Fibroblast of lung (primary cell): Measurements from ENCODE around the gene ZC3H14. TPM values are rescaled to one million over a fixed set of nuclear protein-coding genes. Genes with fewer than 3 reads are reported as not detected.

Source experiments
- DNase-seq, 2 donors: peaks; one replicate each; pipeline versions ENCODE4 v3.0.0 to v3.0.0-alpha.2; 2010; ENCODE audit warnings: low read depth in 2 of 2
- H2AFZ ChIP-seq: 2 replicates; pipeline ENCODE4 v1.5.1; 2012; ENCODE audit warnings: low read length, control low read depth, inconsistent platforms
- H3K27ac ChIP-seq: 2 replicates; pipeline ENCODE4 v1.5.1; 2011; ENCODE audit warnings: low read length, control low read depth; ENCODE audit not compliant: insufficient read depth
- H3K27me3 ChIP-seq: 2 replicates; pipeline ENCODE4 v1.5.1; 2011; ENCODE audit warnings: mild to moderate bottlenecking, low read length; ENCODE audit not compliant: control insufficient read depth, insufficient read depth
- H3K36me3 ChIP-seq: 2 replicates; pipeline ENCODE4 v1.5.1; 2011; ENCODE audit warnings: low read length; ENCODE audit not compliant: control insufficient read depth, insufficient read depth
- H3K4me1 ChIP-seq: 2 replicates; pipeline ENCODE4 v1.5.1; 2011; ENCODE audit warnings: low read length; ENCODE audit not compliant: control insufficient read depth, insufficient read depth; ENCODE audit errors: extremely low read depth
- H3K4me2 ChIP-seq: 2 replicates; pipeline ENCODE4 v1.5.1; 2011; ENCODE audit warnings: low read length, control low read depth; ENCODE audit not compliant: insufficient read depth; ENCODE audit errors: extremely low read depth
- H3K4me3 ChIP-seq, 4 experiments: fragments of 200-600 bp in 1 of 4; sonication (generic) in 1 of 4; replicated peaks in 1 of 4; 2 replicates each; pipeline ENCODE4 v1.5.1; 2011 to 2016; ENCODE audit warnings: low read length in 4 of 4, low read depth in 3 of 4, mild to moderate bottlenecking in 3 of 4, control low read depth in 2 of 4, inconsistent platforms in 1 of 4, mixed read lengths in 1 of 4; ENCODE audit not compliant: insufficient read depth in 1 of 4; ENCODE audit errors: control extremely low read depth in 1 of 4
- H3K79me2 ChIP-seq: 2 replicates; pipeline ENCODE4 v1.5.1; 2012; ENCODE audit warnings: mild to moderate bottlenecking, low read length, inconsistent platforms; ENCODE audit not compliant: control insufficient read depth, insufficient read depth
- H3K9ac ChIP-seq: 2 replicates; pipeline ENCODE4 v1.5.1; 2011; ENCODE audit warnings: mild to moderate bottlenecking, low read length, control low read depth; ENCODE audit not compliant: insufficient read depth
- H3K9me3 ChIP-seq: 2 replicates; pipeline ENCODE4 v1.5.1; 2012; ENCODE audit warnings: low read depth, low read length; ENCODE audit not compliant: control insufficient read depth, insufficient read depth
- H4K20me1 ChIP-seq: 2 replicates; pipeline ENCODE4 v1.5.1; 2011; ENCODE audit warnings: low read length; ENCODE audit not compliant: control insufficient read depth, insufficient read depth; ENCODE audit errors: extremely low read depth
- EZH2 ChIP-seq: IDR thresholded peaks from 2 replicates; pipeline ENCODE4 v1.5.1; 2012; ENCODE audit warnings: low read length, control low read depth, mild to moderate bottlenecking; ENCODE audit errors: missing control alignments
- polyA plus RNA-seq, 2 donors: library from polyadenylated mRNA; depleted of rRNA in 1 of 2; stranded (reverse) in 1 of 2; unstranded in 1 of 2; fragments of >200 nt; gene quantifications; 2 replicates each; pipeline ENCODE4 v1.2.1, GENCODE V29; 2011 to 2012; ENCODE audit warnings: missing spikeins in 1 of 2
- total RNA-seq: library from RNA; depleted of rRNA; stranded (reverse); fragments of >200 nt; gene quantifications from 2 replicates; pipeline ENCODE4 v1.2.1, GENCODE V29; 2014
- TF ChIP-seq, protein P1 (sequence below), 2 donors: IDR thresholded peaks in 1 of 2; conservative IDR thresholded peaks in 1 of 2; 1 replicate in 1 of 2; 2 replicates in 1 of 2; pipeline ENCODE4 v1.5.1; 2011 to 2012; ENCODE audit warnings: low read length in 2 of 2, control low read depth in 1 of 2, inconsistent platforms in 1 of 2, low read depth in 1 of 2, mild to moderate bottlenecking in 1 of 2

ZC3H14 gene
- total and polyA plus RNA-seq, 2 donors (not counting 1 experiment from before 2014, with no cell fraction given): 71.0 to 77.4 TPM

DNA sequence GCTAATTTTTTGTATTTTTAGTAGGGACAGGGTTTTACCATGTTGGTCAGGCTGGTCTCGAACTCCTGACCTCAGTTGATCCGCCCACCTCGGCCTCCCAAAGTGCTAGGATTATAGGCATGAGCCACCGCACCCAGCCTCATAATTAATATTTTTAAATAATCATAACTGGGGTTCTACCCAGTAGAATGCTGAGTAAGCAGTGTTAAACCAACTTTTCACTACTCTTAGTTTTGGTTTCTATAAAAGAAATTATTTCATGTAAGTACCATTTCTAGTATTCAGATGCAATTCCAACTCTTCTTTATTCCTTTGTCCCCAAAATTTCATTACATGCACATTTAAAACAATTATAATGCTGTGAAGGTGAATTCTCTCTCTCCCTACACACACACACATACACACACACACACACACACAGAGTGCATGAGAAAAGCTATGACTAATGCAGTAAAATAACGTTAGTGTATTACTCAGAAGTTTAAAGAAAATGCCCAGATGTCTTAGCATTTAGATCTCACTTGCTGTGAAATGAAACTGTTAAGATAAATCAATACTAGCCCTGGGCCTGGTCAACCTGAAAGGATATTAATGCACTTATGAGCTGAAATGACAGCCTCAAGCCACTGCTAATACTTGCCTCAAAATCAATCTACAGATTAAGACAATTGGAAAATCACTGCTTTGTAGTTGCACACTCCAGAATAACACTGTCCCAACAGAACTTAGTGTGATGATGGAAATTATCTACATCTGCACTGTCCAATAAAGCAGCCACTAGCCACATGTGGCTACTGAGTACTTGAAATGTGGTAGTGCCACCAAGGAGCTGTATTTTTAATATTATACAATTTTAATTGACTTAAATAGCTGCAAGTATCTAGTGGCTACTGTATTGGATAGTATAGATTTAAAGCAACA is 44.0 kb upstream of the ZC3H14 start:
- no peak overlapping the region for H3K9ac ChIP-seq
- TF ChIP-seq, protein P1, sequence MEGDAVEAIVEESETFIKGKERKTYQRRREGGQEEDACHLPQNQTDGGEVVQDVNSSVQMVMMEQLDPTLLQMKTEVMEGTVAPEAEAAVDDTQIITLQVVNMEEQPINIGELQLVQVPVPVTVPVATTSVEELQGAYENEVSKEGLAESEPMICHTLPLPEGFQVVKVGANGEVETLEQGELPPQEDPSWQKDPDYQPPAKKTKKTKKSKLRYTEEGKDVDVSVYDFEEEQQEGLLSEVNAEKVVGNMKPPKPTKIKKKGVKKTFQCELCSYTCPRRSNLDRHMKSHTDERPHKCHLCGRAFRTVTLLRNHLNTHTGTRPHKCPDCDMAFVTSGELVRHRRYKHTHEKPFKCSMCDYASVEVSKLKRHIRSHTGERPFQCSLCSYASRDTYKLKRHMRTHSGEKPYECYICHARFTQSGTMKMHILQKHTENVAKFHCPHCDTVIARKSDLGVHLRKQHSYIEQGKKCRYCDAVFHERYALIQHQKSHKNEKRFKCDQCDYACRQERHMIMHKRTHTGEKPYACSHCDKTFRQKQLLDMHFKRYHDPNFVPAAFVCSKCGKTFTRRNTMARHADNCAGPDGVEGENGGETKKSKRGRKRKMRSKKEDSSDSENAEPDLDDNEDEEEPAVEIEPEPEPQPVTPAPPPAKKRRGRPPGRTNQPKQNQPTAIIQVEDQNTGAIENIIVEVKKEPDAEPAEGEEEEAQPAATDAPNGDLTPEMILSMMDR (conservative IDR thresholded peaks at IDR 0.05 in 1 of 2, IDR thresholded peaks at IDR 0.05 in 1 of 2; ENCODE audit: low read depth in 1 of 2, low read length in 2 of 2): no peak
- TF ChIP-seq EZH2: no peak
- H3K27ac ChIP-seq: no peak overlapping the region
- H3K27me3 ChIP-seq: no peaks in the 10 kb centered on the region
- no peaks in the 10 kb centered on the region for H3K9me3 ChIP-seq
- no peaks in the 10 kb centered on the region for H3K36me3 ChIP-seq
- peaks cover 6% of the 10 kb centered on the region for H3K4me1 ChIP-seq
- peaks cover 5% of the 10 kb centered on the region for H3K79me2 ChIP-seq
- H3K4me3 ChIP-seq: no peak overlapping the region
- H4K20me1 ChIP-seq: no peaks in the 10 kb centered on the region
- peak; percentile 80 to 81 for DNase-seq
- peak overlapping the region; percentile 56 for H3K4me2 ChIP-seq
- H2AFZ ChIP-seq: no peak overlapping the region

DNA sequence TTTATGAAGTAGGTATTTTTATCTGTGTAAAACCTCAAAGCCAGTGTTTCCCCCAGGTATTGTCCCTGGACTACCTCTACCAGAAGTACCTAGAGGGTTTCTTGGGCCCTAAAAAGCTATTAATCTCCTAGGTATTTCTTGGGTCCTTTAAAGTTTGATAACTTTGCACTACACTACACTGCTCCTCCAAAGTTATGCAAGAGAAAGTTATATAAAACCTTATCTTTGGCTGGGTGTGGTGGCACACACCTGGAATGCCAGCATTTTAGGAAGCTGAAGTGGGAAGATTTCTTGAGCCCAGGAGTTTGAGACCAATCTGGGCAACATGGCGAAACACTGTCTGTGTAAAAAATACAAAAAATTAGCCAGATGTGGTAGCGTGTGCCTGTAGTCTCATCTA is 42.9 kb upstream of the ZC3H14 start:
- Histone ChIP-seq H3K4me1 (peaks cover 6% of the 10 kb centered on the region), H3K9me3 (no peaks in the 10 kb centered on the region)
- no peak for TF ChIP-seq EZH2
- TF ChIP-seq, protein P1 (conservative IDR thresholded peaks at IDR 0.05 in 1 of 2, IDR thresholded peaks at IDR 0.05 in 1 of 2; ENCODE audit: low read depth in 1 of 2, low read length in 2 of 2): no peak

DNA sequence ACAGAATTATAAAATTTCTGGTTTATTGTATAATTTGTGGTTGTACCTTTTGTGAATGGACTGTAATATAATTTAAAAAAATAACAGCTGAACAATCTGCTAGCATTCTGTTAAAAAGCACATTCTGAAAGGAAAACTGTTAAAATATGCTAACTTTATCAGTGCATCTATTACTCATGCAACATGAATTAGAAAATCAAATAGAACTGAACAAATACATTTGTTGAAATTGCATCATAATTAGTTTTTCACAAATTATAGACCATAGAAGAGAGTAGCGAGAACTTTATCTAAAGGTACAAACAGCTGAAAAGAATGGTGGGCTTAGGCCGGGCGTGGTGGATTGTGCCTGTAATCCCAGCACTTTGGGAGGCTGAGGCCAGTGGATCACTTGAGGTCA is 41.0 kb upstream of the ZC3H14 start:
- DNase-seq: peak; percentile 12 to 37
- peaks cover 5% of the 10 kb centered on the region for H3K79me2 ChIP-seq
- no peak overlapping the region for H3K4me2 ChIP-seq

More for the DNA sequence above, 42.9 kb upstream of the ZC3H14 start:
- Histone ChIP-seq H3K27ac (no peak overlapping the region), H3K27me3 (no peaks in the 10 kb centered on the region), H2AFZ (no peak overlapping the region), H3K9ac (no peak overlapping the region), H3K4me3 (no peak overlapping the region), H3K36me3 (no peaks in the 10 kb centered on the region), H4K20me1 (no peaks in the 10 kb centered on the region), H3K4me2 (no peak overlapping the region), H3K79me2 (peaks cover 5% of the 10 kb centered on the region)
- DNase-seq: no peak

More for the DNA sequence above, 41.0 kb upstream of the ZC3H14 start:
- Histone ChIP-seq H2AFZ (no peak overlapping the region), H3K4me1 (peaks cover 6% of the 10 kb centered on the region), H3K27me3 (no peaks in the 10 kb centered on the region), H4K20me1 (no peaks in the 10 kb centered on the region), H3K36me3 (no peaks in the 10 kb centered on the region), H3K9me3 (no peaks in the 10 kb centered on the region), H3K9ac (no peak overlapping the region), H3K27ac (no peak overlapping the region), H3K4me3 (no peak overlapping the region)
- no peak for TF ChIP-seq EZH2
- TF ChIP-seq, protein P1 (conservative IDR thresholded peaks at IDR 0.05 in 1 of 2, IDR thresholded peaks at IDR 0.05 in 1 of 2; ENCODE audit: low read depth in 1 of 2, low read length in 2 of 2): no peak
